ENCODE data around the gene WDHD1. TPM values are rescaled to one million over a fixed set of nuclear protein-coding genes. Genes with fewer than 3 reads are reported as not detected.
A peak's percentile ranks its signal among the peaks of the same experiment; 100 is the strongest.
"Not testable (repeated sequence)": the region's sequence is repeated elsewhere in the genome, so short reads cannot be mapped to it uniquely, and the experiment has no call there.

The WDHD1 gene
- total RNA-seq, 6 donors from 2014 or later: 1.0 to 5.0 (median 2.6) TPM

- ATAC-seq (ENCODE audit: low FRiP score in 2 of 2) (peak; percentile 8 to 28), DNase-seq (peak in 1 of 2 donors; percentile 48)
- Histone ChIP-seq H3K4me1 (peaks cover 10 to 16% (median 13%) of the 10 kb centered on the region in 4 donors), H3K9me3 (no peaks in the 10 kb centered on the region), H3K36me3 (no peaks in the 10 kb centered on the region), H3K27me3 (no peaks in the 10 kb centered on the region), H3K27ac (peak overlapping the region; percentile 84 to 93 (median 91)), H3K4me3 (peak overlapping the region; percentile 57 to 68 (median 66))
- TF ChIP-seq POLR2A (IDR thresholded peaks at IDR 0.05) (peak in 2 of 4 donors; percentile 18 to 28), POLR2AphosphoS5 (IDR thresholded peaks at IDR 0.05) (no peak)
- 0 to 1% methylated on average over 23 to 42 of the region's 42 CpGs for WGBS, 2 donors
Observed at GRCh38 chr14:54901380-54902142, 125.3 kb downstream of the WDHD1 start.

GRCh38 chr14:54899573-54899972 lies 127.3 kb downstream of the WDHD1 start:
- Histone ChIP-seq H3K27ac (no peak overlapping the region), H3K36me3 (no peaks in the 10 kb centered on the region), H3K27me3 (no peaks in the 10 kb centered on the region), H3K4me1 (peaks cover 10 to 16% (median 13%) of the 10 kb centered on the region in 4 donors), H3K4me3 (no peak overlapping the region), H3K9me3 (no peaks in the 10 kb centered on the region)
- TF ChIP-seq POLR2AphosphoS5 (IDR thresholded peaks at IDR 0.05): no peak
- no peak for TF ChIP-seq CTCF (IDR thresholded peaks at IDR 0.05)
- TF ChIP-seq POLR2A (IDR thresholded peaks at IDR 0.05): no peak
- TF ChIP-seq EP300 (IDR thresholded peaks at IDR 0.05): no peak
- ATAC-seq (ENCODE audit: low FRiP score in 2 of 2): no peak
- 94 to 96% methylated on average over 5 of the region's 5 CpGs for WGBS, 2 donors
- DNase-seq: no peak

- not testable (repeated sequence) for DNase-seq; H3K27ac ChIP-seq; H3K36me3 ChIP-seq; H3K27me3 ChIP-seq; H3K9me3 ChIP-seq; H3K4me3 ChIP-seq; ATAC-seq (ENCODE audit: low FRiP score in 2 of 2)
- 96 to 97% methylated on average over 5 of the region's 5 CpGs for WGBS, 2 donors
- peaks cover 10 to 18% (median 12%) of the 10 kb centered on the region in 4 donors for H3K4me1 ChIP-seq
Observed at GRCh38 chr14:54897809-54898555, 128.9 kb downstream of the WDHD1 start.

GRCh38 chr14:54895683-54896082 lies 131.2 kb downstream of the WDHD1 start:
- Histone ChIP-seq H3K4me1 (peaks cover 4 to 12% (median 7%) of the 10 kb centered on the region in 4 donors), H3K9me3 (no peaks in the 10 kb centered on the region), H3K36me3 (no peaks in the 10 kb centered on the region), H3K4me3 (no peak overlapping the region), H3K27me3 (no peaks in the 10 kb centered on the region), H3K27ac (no peak overlapping the region)
- ATAC-seq (ENCODE audit: low FRiP score in 2 of 2): no peak
- TF ChIP-seq CTCF (IDR thresholded peaks at IDR 0.05) (no peak), EP300 (IDR thresholded peaks at IDR 0.05) (no peak), POLR2AphosphoS5 (IDR thresholded peaks at IDR 0.05) (no peak), POLR2A (IDR thresholded peaks at IDR 0.05) (no peak)
- 78 to 94% methylated on average over 4 of the region's 4 CpGs for WGBS, 2 donors
- no peak for DNase-seq

GRCh38 chr14:54894995-54895394 lies 131.9 kb downstream of the WDHD1 start:
- ATAC-seq (ENCODE audit: low FRiP score in 2 of 2) (no peak), DNase-seq (no peak)
- 73% methylated on average over 3 of the region's 3 CpGs for WGBS, 2 donors

More at GRCh38 chr14:54894995-54895394, 131.9 kb downstream of the WDHD1 start:
- H3K27ac ChIP-seq: no peak overlapping the region
- no peaks in the 10 kb centered on the region for H3K27me3 ChIP-seq
- H3K36me3 ChIP-seq: no peaks in the 10 kb centered on the region
- TF ChIP-seq EP300 (IDR thresholded peaks at IDR 0.05) (no peak), POLR2AphosphoS5 (IDR thresholded peaks at IDR 0.05) (no peak), POLR2A (IDR thresholded peaks at IDR 0.05) (no peak), CTCF (IDR thresholded peaks at IDR 0.05) (no peak)
- H3K4me1 ChIP-seq: peaks cover 0 to 6% (median 2%) of the 10 kb centered on the region in 4 donors
- H3K9me3 ChIP-seq: no peaks in the 10 kb centered on the region
- H3K4me3 ChIP-seq: no peak overlapping the region

Measured in upper lobe of left lung (tissue), 6 donors.